CD4-positive, CD25-positive, alpha-beta regulatory T cell (primary cell): ENCODE measurements around the gene FGF18. TPM values are rescaled to one million over a fixed set of nuclear protein-coding genes. Genes with fewer than 3 reads are reported as not detected.

Experiments used
- ATAC-seq, 2 donors: fragments of 150-1000 bp; cut with Tn5 transposase; one replicate each; pipeline ENCODE4 v1.10.0; 2021; ENCODE audit warnings: low read depth in 2 of 2, moderate number of reproducible peaks in 2 of 2, moderate library complexity in 1 of 2
- DNase-seq, 3 donors: peaks; one replicate each; pipeline versions ENCODE4 v3.0.0 to v3.0.0-alpha.2; 2012 to 2022; ENCODE audit warnings: mixed read lengths in 1 of 3
- H3K27ac ChIP-seq: one replicate; pipeline ENCODE4 v1.7.0; 2013; ENCODE audit warnings: mild to moderate bottlenecking, low read length; ENCODE audit not compliant: insufficient read depth, poor library complexity, severe bottlenecking
- H3K27me3 ChIP-seq: one replicate; pipeline ENCODE4 v1.7.0; 2013; ENCODE audit warnings: low read length; ENCODE audit not compliant: control insufficient read depth, insufficient read depth
- H3K36me3 ChIP-seq: one replicate; pipeline ENCODE4 v1.7.0; 2013; ENCODE audit warnings: mild to moderate bottlenecking, low read length, moderate library complexity; ENCODE audit not compliant: control insufficient read depth, insufficient read depth
- H3K4me1 ChIP-seq: 2 replicates; pipeline ENCODE4 v1.7.0; 2013; ENCODE audit warnings: mild to moderate bottlenecking, low read length; ENCODE audit not compliant: insufficient read depth, control insufficient read depth, poor library complexity, severe bottlenecking
- H3K4me3 ChIP-seq: one replicate; pipeline ENCODE4 v1.7.0; 2013; ENCODE audit warnings: low read depth, mild to moderate bottlenecking, low read length, moderate library complexity
- H3K9me3 ChIP-seq, 2 experiments: 1 replicate in 1 of 2; 2 replicates in 1 of 2; pipeline ENCODE4 v1.7.0; 2013; ENCODE audit warnings: low read length in 2 of 2, mild to moderate bottlenecking in 1 of 2, moderate library complexity in 1 of 2; ENCODE audit not compliant: control insufficient read depth in 2 of 2
- H3K27ac Mint-ChIP-seq, 3 donors: one replicate each; pipeline ENCODE4 v1.8.0; 2020 to 2022; ENCODE audit warnings: mild to moderate bottlenecking in 3 of 3, mixed read lengths in 3 of 3, moderate library complexity in 2 of 3
- H3K27me3 Mint-ChIP-seq: one replicate; pipeline ENCODE4 v1.8.0; 2022; ENCODE audit warnings: mild to moderate bottlenecking, mixed read lengths
- H3K36me3 Mint-ChIP-seq: one replicate; pipeline ENCODE4 v1.8.0; 2020; ENCODE audit warnings: mixed read lengths
- H3K4me1 Mint-ChIP-seq, 4 donors: one replicate each; pipeline ENCODE4 v1.8.0; 2020 to 2022; ENCODE audit warnings: mixed read lengths in 4 of 4, mild to moderate bottlenecking in 1 of 4
- H3K4me3 Mint-ChIP-seq, 4 donors: one replicate each; pipeline ENCODE4 v1.8.0; 2020 to 2022; ENCODE audit warnings: mild to moderate bottlenecking in 4 of 4, mixed read lengths in 4 of 4, moderate library complexity in 3 of 4
- H3K9me3 Mint-ChIP-seq, 7 donors: one replicate each; pipeline ENCODE4 v1.8.0; 2020 to 2022; ENCODE audit warnings: mixed read lengths in 7 of 7, mild to moderate bottlenecking in 3 of 7, moderate library complexity in 2 of 7
- polyA plus RNA-seq, 4 donors: library from polyadenylated mRNA; unstranded; fragments of 300-500 nt; fragmentation: Illumina TruSeq; gene quantifications; one replicate each; pipeline ENCODE4 v1.2.3, GENCODE V29; 2021
- total RNA-seq: library from RNA; stranded (reverse); gene quantifications from one replicate; pipeline ENCODE4 v1.2.3, GENCODE V29; 2022

FGF18 gene
- total and polyA plus RNA-seq, 5 donors from 2014 or later, result 0.18 to 0.57 TPM; not detected in 3

GRCh38 chr5:171438738-171439137 is 19.3 kb downstream of the FGF18 start:
- H3K27me3 ChIP-seq, result no peaks in the 10 kb centered on the region
- H3K4me1 ChIP-seq, result no peaks in the 10 kb centered on the region
- H3K27ac Mint-ChIP-seq, result no peak overlapping the region
- ATAC-seq, result no peak
- H3K36me3 ChIP-seq, result no peaks in the 10 kb centered on the region
- DNase-seq, result no peak
- no peaks in the 10 kb centered on the region for H3K36me3 Mint-ChIP-seq
- no peak overlapping the region for H3K4me3 ChIP-seq
- H3K27me3 Mint-ChIP-seq, result peaks cover 5% of the 10 kb centered on the region
- H3K27ac ChIP-seq, result no peak overlapping the region
- no peaks in the 10 kb centered on the region for H3K4me1 Mint-ChIP-seq
- no peaks in the 10 kb centered on the region for H3K9me3 ChIP-seq
- no peak overlapping the region for H3K4me3 Mint-ChIP-seq
- no peaks in the 10 kb centered on the region for H3K9me3 Mint-ChIP-seq

GRCh38 chr5:171441246-171441791 is 21.9 kb downstream of the FGF18 start:
- ATAC-seq (no peak), DNase-seq (no peak)
- Histone ChIP-seq H3K36me3 (no peaks in the 10 kb centered on the region), H3K4me3 (no peak overlapping the region), H3K4me1 (no peaks in the 10 kb centered on the region), H3K9me3 (no peaks in the 10 kb centered on the region), H3K27me3 (no peaks in the 10 kb centered on the region), H3K27ac (no peak overlapping the region)
- Mint-ChIP-seq H3K4me3 (no peak overlapping the region), H3K36me3 (no peaks in the 10 kb centered on the region), H3K4me1 (no peaks in the 10 kb centered on the region), H3K27me3 (peaks cover 5% of the 10 kb centered on the region), H3K9me3 (no peaks in the 10 kb centered on the region), H3K27ac (no peak overlapping the region)

- Histone ChIP-seq H3K27me3 (no peaks in the 10 kb centered on the region), H3K36me3 (no peaks in the 10 kb centered on the region), H3K4me3 (no peak overlapping the region), H3K27ac (no peak overlapping the region), H3K4me1 (no peaks in the 10 kb centered on the region), H3K9me3 (no peaks in the 10 kb centered on the region)
- DNase-seq (no peak), ATAC-seq (no peak)
- Mint-ChIP-seq H3K27me3 (peaks cover 10% of the 10 kb centered on the region), H3K4me3 (no peak overlapping the region), H3K27ac (peak overlapping the region in 1 of 3 donors; percentile 57), H3K4me1 (no peaks in the 10 kb centered on the region), H3K9me3 (no peaks in the 10 kb centered on the region), H3K36me3 (no peaks in the 10 kb centered on the region)
These were observed 23.0 kb downstream of the FGF18 start for GRCh38 chr5:171442287-171443042.

- Mint-ChIP-seq H3K4me3 (no peak overlapping the region), H3K36me3 (no peaks in the 10 kb centered on the region)
- no peak overlapping the region for H3K27ac ChIP-seq
These were observed 25.1 kb downstream of the FGF18 start for GRCh38 chr5:171444582-171444981.

GRCh38 chr5:171445644-171446516 is 26.4 kb downstream of the FGF18 start:
- H3K36me3 Mint-ChIP-seq, result no peaks in the 10 kb centered on the region
- no peak overlapping the region for H3K4me3 Mint-ChIP-seq
- no peak overlapping the region for H3K4me3 ChIP-seq
- H3K27me3 Mint-ChIP-seq, result peaks cover 29% of the 10 kb centered on the region
- no peaks in the 10 kb centered on the region for H3K36me3 ChIP-seq
- peaks cover 3% of the 10 kb centered on the region for H3K4me1 ChIP-seq
- no peak overlapping the region for H3K27ac ChIP-seq
- peaks cover 4% of the 10 kb centered on the region for H3K27me3 ChIP-seq
- ATAC-seq, result no peak
- peaks cover 0 to 2% (median 0%) of the 10 kb centered on the region in 4 donors for H3K4me1 Mint-ChIP-seq
- no peak for DNase-seq
- H3K9me3 ChIP-seq, result no peaks in the 10 kb centered on the region
- no peaks in the 10 kb centered on the region for H3K9me3 Mint-ChIP-seq
- no peak overlapping the region for H3K27ac Mint-ChIP-seq

More at GRCh38 chr5:171444582-171444981, 25.1 kb downstream of the FGF18 start:
- Histone ChIP-seq H3K9me3 (no peaks in the 10 kb centered on the region), H3K36me3 (no peaks in the 10 kb centered on the region), H3K4me1 (no peaks in the 10 kb centered on the region), H3K27me3 (no peaks in the 10 kb centered on the region), H3K4me3 (no peak overlapping the region)
- Mint-ChIP-seq H3K27ac (peak overlapping the region in 1 of 3 donors; percentile 31), H3K4me1 (no peaks in the 10 kb centered on the region), H3K27me3 (peaks cover 24% of the 10 kb centered on the region), H3K9me3 (no peaks in the 10 kb centered on the region)
- ATAC-seq (no peak), DNase-seq (no peak)

GRCh38 chr5:171447226-171447625 is 27.8 kb downstream of the FGF18 start:
- Histone ChIP-seq H3K4me1 (peaks cover 9% of the 10 kb centered on the region), H3K9me3 (no peaks in the 10 kb centered on the region), H3K36me3 (no peaks in the 10 kb centered on the region), H3K4me3 (no peak overlapping the region), H3K27ac (no peak overlapping the region), H3K27me3 (peaks cover 8% of the 10 kb centered on the region)
- ATAC-seq, result no peak
- Mint-ChIP-seq H3K27ac (no peak overlapping the region), H3K27me3 (peaks cover 39% of the 10 kb centered on the region), H3K4me1 (peaks cover 0 to 9% (median 2%) of the 10 kb centered on the region in 4 donors), H3K36me3 (no peaks in the 10 kb centered on the region), H3K9me3 (no peaks in the 10 kb centered on the region), H3K4me3 (no peak overlapping the region)
- DNase-seq, result no peak

- Histone ChIP-seq H3K9me3 (no peaks in the 10 kb centered on the region), H3K27ac (no peak overlapping the region), H3K4me1 (peaks cover 9% of the 10 kb centered on the region), H3K27me3 (peaks cover 8% of the 10 kb centered on the region), H3K4me3 (no peak overlapping the region), H3K36me3 (no peaks in the 10 kb centered on the region)
- H3K27me3 Mint-ChIP-seq, result peaks cover 56% of the 10 kb centered on the region
- H3K27ac Mint-ChIP-seq, result no peak overlapping the region
- DNase-seq (no peak), ATAC-seq (no peak)
- H3K4me3 Mint-ChIP-seq, result no peak overlapping the region
- H3K9me3 Mint-ChIP-seq, result no peaks in the 10 kb centered on the region
- peaks cover 0 to 14% (median 4%) of the 10 kb centered on the region in 4 donors for H3K4me1 Mint-ChIP-seq
- no peaks in the 10 kb centered on the region for H3K36me3 Mint-ChIP-seq
These were observed 30.0 kb downstream of the FGF18 start for GRCh38 chr5:171449426-171449825.
